Breast epithelium (tissue), 4 donors: Measurements from ENCODE around the gene TMSB4X. TPM values are rescaled to one million over a fixed set of nuclear protein-coding genes. Genes with fewer than 3 reads are reported as not detected.
A peak's percentile ranks its signal among the peaks of the same experiment; 100 is the strongest.

ENCODE experiments used
- DNase-seq, 2 donors: peaks; one replicate each; pipeline ENCODE4 v3.0.0-alpha.2; 2019; ENCODE audit warnings: low spot score in 2 of 2
- H3K27ac ChIP-seq, 2 donors: fragments of 200-600 bp; sonication (generic) in 1 of 2; one replicate each; pipeline ENCODE4 v1.5.1; 2016 to 2019; ENCODE audit warnings: mild to moderate bottlenecking in 1 of 2
- H3K27me3 ChIP-seq, 2 donors: fragments of 200-600 bp; sonication (generic) in 1 of 2; one replicate each; pipeline versions ENCODE4 v1.5.1 to v1.6.0; 2017 to 2019; ENCODE audit warnings: control low read depth in 1 of 2, mild to moderate bottlenecking in 1 of 2
- H3K36me3 ChIP-seq: fragments of 200-600 bp; one replicate; pipeline ENCODE4 v1.5.1; 2019
- H3K4me1 ChIP-seq, 2 donors: fragments of 200-600 bp; sonication (generic); one replicate each; pipeline ENCODE4 v1.5.1; 2016 to 2019; ENCODE audit warnings: control low read depth in 1 of 2
- H3K4me3 ChIP-seq, 3 donors: fragments of 200-600 bp; sonication (generic); 1 replicate in 2 of 3; 2 replicates in 1 of 3; pipeline ENCODE4 v1.5.1; 2016 to 2019; ENCODE audit warnings: mild to moderate bottlenecking in 3 of 3, moderate library complexity in 2 of 3
- H3K9me3 ChIP-seq, 2 donors: fragments of 200-600 bp; sonication (generic) in 1 of 2; one replicate each; pipeline ENCODE4 v1.5.1; 2016 to 2019; ENCODE audit warnings: control low read depth in 1 of 2
- POLR2A ChIP-seq: fragments of 450-650 bp; IDR thresholded peaks from one replicate; pipeline ENCODE4 v1.6.1; 2016; ENCODE audit warnings: antibody characterized with exemption, mild to moderate bottlenecking, moderate library complexity
- POLR2AphosphoS5 ChIP-seq, 3 donors: sonication (generic); formaldehyde crosslinking; IDR thresholded peaks; one replicate each; pipeline ENCODE4 v1.6.1; 2017; ENCODE audit warnings: antibody characterized with exemption in 3 of 3
- intact Hi-C: fragments of 100-400 bp; cut with DNase I; formaldehyde crosslinking; loops from one replicate; pipeline ENCODE4 v1.15.1; 2023; ENCODE audit warnings: low total_unique reads
- total RNA-seq, 3 donors: library from RNA; depleted of rRNA; stranded (reverse); fragments of >200 nt; gene quantifications; one replicate each; pipeline ENCODE4 v1.1.0, GENCODE V29; 2016
- TF ChIP-seq, protein P1 (sequence below), 3 donors: fragments of 450-650 bp; IDR thresholded peaks; one replicate each; pipeline ENCODE4 v1.5.1; 2016 to 2017; ENCODE audit warnings: antibody characterized with exemption in 3 of 3, mild to moderate bottlenecking in 3 of 3, moderate library complexity in 3 of 3

The TMSB4X gene
- total RNA-seq = 1,000 to 10,000 TPM; 1,496 to 5,389 (median 3,453) TPM

DNA sequence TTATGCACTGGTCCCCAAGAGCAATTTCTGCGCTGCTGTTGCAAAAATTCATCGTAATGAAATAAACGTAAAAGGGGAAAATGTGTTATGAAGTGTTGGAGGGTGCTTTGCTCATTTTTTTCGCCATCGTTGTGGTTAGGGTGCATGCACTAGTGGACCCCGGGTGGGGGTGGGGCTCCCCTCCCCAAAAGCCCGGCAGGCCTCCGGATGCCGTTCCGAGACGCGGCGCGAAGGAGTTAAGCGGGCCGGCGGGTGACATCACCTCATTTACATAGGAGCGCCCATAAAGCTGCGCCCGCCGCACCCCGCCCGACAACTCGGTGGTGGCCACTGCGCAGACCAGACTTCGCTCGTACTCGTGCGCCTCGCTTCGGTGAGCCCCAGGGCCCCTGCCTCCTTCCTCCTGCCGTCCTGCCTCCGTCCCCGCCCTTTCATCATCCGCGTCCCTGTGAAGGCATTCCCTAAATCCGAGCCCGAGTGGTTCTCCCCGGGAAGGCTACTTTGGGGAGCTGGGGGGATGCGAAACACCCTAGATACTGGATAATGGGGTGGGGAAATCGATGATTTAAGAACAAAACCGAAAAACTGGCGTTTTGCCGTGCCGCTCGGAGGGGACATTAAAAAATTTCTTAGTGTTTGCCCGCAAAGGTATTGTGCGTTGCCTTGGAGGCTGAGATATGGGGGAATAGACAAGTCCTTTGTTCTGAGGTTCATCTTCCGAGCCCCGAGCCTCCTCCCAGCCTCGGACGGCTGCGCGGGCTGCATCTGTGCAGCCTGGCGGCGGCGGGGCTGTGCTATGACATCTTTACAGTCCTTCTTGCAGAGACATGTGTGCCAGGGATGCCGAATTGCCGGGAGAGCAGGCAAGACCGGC lies at the start of gene TMSB4X:
Gene TMSB4X (plus strand): TSS at position 315 of the 874 bp plus-strand sequence.
- Histone ChIP-seq H3K4me3 (peak within 1 kb of the TSS; percentile 67 to 78 (median 72)), H3K27ac (peak within 1 kb of the TSS; percentile 92 to 96), H3K27me3 (peaks cover 6 to 38% of the 10 kb centered on the region in 2 donors), H3K36me3 (no peaks in the 10 kb centered on the region), H3K9me3 (peaks cover 0 to 5% of the 10 kb centered on the region in 2 donors), H3K4me1 (no peaks in the 10 kb centered on the region)
- peak; percentile 73 to 87 for DNase-seq
- intact Hi-C loops = loop anchor here (10.0 kb wide), 1 partner anchor 520 kb away; no protein-coding TSS in a partner anchor
- TF ChIP-seq POLR2AphosphoS5 (IDR thresholded peaks at IDR 0.05) (peak; percentile 96 to 99 (median 99)), POLR2A (peak; percentile 95)
- TF ChIP-seq, protein P1, sequence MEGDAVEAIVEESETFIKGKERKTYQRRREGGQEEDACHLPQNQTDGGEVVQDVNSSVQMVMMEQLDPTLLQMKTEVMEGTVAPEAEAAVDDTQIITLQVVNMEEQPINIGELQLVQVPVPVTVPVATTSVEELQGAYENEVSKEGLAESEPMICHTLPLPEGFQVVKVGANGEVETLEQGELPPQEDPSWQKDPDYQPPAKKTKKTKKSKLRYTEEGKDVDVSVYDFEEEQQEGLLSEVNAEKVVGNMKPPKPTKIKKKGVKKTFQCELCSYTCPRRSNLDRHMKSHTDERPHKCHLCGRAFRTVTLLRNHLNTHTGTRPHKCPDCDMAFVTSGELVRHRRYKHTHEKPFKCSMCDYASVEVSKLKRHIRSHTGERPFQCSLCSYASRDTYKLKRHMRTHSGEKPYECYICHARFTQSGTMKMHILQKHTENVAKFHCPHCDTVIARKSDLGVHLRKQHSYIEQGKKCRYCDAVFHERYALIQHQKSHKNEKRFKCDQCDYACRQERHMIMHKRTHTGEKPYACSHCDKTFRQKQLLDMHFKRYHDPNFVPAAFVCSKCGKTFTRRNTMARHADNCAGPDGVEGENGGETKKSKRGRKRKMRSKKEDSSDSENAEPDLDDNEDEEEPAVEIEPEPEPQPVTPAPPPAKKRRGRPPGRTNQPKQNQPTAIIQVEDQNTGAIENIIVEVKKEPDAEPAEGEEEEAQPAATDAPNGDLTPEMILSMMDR (IDR thresholded peaks at IDR 0.05) = no peak

DNA sequence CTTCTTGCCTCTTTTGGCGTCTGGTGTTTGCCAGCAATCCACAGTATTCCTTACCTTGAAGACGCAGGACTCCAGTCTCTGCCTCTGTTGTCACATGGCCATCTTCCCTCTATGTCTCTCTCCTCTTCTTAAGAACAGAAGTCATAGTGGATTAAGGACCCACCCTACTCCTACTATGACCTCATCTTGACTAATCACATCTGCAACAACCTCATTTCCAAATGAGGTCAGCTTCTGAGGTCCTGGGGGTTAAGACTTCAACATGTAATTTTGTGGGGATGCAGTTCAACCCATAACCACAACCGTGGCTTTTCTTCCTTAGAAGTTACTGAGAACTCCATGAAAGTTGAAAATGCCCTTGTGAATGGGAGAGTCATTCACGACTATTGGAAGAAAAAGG lies 45.2 kb upstream of the TMSB4X start:
- Histone ChIP-seq H3K27me3 (peaks cover 0 to 17% of the 10 kb centered on the region in 2 donors), H3K36me3 (no peaks in the 10 kb centered on the region), H3K4me3 (no peak overlapping the region), H3K27ac (no peak overlapping the region), H3K4me1 (no peaks in the 10 kb centered on the region), H3K9me3 (peaks cover 0 to 3% of the 10 kb centered on the region in 2 donors)
- no peak for DNase-seq
- TF ChIP-seq POLR2A (no peak), POLR2AphosphoS5 (IDR thresholded peaks at IDR 0.05) (no peak)
- TF ChIP-seq, protein P1 (IDR thresholded peaks at IDR 0.05) = no peak
- intact Hi-C loops = no loop called here

DNA sequence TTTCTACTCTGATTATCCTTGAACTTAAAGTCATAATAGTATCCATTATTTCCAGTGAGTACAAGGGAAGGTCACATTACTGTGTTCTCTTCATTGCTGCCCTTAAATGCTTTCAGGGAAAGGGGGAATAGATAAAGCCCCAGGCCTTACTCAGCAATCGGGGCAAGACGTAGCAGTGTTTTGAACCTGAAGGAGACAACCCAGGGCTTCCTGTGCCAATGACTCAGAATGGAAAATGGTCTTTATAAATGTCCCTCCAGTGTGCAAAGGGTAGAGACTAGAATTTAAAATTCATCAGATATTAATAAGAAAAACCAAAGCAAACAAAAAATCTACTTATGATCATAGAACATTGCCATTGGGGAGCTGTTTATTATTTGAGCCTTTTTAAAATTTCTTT lies 44.8 kb upstream of the TMSB4X start:
- peaks cover 0 to 3% of the 10 kb centered on the region in 2 donors for H3K9me3 ChIP-seq
- H3K27ac ChIP-seq = no peak overlapping the region
- no peak for DNase-seq
- intact Hi-C loops = no loop called here
- no peaks in the 10 kb centered on the region for H3K4me1 ChIP-seq
- peaks cover 0 to 15% of the 10 kb centered on the region in 2 donors for H3K27me3 ChIP-seq
- H3K4me3 ChIP-seq = no peak overlapping the region
- TF ChIP-seq POLR2A (no peak), POLR2AphosphoS5 (IDR thresholded peaks at IDR 0.05) (no peak)
- TF ChIP-seq, protein P1 (IDR thresholded peaks at IDR 0.05) = no peak
- no peaks in the 10 kb centered on the region for H3K36me3 ChIP-seq

DNA sequence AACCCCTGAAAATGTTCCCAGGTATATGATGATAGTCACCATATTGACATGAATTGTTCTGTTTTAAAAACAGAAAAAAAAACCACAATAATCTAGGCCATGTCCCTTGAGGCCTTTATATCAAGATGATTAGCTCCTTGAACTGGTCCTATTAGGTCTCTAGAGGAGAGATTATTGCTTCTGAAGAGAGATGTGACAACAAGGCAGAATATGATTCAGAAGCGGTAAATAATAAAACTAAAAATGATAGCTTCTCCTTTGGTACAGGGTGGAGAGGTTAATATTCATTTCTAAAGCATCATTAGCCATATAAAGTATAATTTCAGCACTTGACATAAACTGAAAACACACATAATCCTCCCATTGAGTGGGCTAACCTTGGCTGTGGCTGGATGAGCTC lies 42.7 kb upstream of the TMSB4X start:
- H3K4me1 ChIP-seq = no peaks in the 10 kb centered on the region
- H3K4me3 ChIP-seq = no peak overlapping the region
- no peaks in the 10 kb centered on the region for H3K36me3 ChIP-seq
- H3K9me3 ChIP-seq = peaks cover 0 to 3% of the 10 kb centered on the region in 2 donors
- intact Hi-C loops = no loop called here
- no peak for DNase-seq
- H3K27ac ChIP-seq = no peak overlapping the region
- peaks cover 0 to 11% of the 10 kb centered on the region in 2 donors for H3K27me3 ChIP-seq
- no peak for TF ChIP-seq POLR2AphosphoS5 (IDR thresholded peaks at IDR 0.05)
- TF ChIP-seq, protein P1 (IDR thresholded peaks at IDR 0.05) = no peak
- TF ChIP-seq POLR2A = no peak

DNA sequence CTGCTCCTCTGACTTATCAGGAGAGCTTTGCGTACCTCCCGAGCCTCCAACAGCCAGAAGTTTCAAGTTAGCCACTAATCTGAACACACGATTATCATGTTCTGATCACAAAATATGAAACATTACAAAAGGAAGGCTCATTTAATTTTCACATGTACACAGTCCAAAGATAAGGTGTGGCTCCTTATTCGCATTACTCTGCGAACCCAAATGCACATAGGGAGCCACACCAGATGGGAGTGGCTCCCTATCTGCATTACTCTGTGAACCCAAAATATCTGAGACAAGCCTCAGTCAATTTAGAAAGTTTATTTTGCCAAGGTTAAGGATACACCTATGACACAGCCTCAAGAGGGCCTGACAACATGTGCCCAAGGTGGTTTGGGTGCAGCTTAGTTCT lies 40.1 kb upstream of the TMSB4X start:
- Histone ChIP-seq H3K4me3 (no peak overlapping the region), H3K27me3 (peaks cover 0 to 11% of the 10 kb centered on the region in 2 donors), H3K27ac (no peak overlapping the region), H3K9me3 (no peaks in the 10 kb centered on the region), H3K4me1 (no peaks in the 10 kb centered on the region), H3K36me3 (no peaks in the 10 kb centered on the region)
- DNase-seq = no peak
- intact Hi-C loops = no loop called here
- no peak for TF ChIP-seq POLR2A
- TF ChIP-seq POLR2AphosphoS5 (IDR thresholded peaks at IDR 0.05) = no peak
- TF ChIP-seq, protein P1 (IDR thresholded peaks at IDR 0.05) = no peak
